GM08714 (cell line): ENCODE results near the gene CLHC1.
A peak's percentile ranks its signal among the peaks of the same experiment; 100 is the strongest.
"Not testable (repeated sequence)": the region's sequence is repeated elsewhere in the genome, so short reads cannot be mapped to it uniquely, and the experiment has no call there.

Source experiments
- H3K4me3 ChIP-seq: fragments of 200-500 bp; sonication (Bioruptor generic); 2 replicates; pipeline ENCODE4 v1.5.1; 2014; ENCODE audit warnings: mild to moderate bottlenecking, low read length, inconsistent platforms
- ZNF274 ChIP-seq: IDR thresholded peaks from 2 replicates; pipeline ENCODE4 v1.6.1; 2012; ENCODE audit warnings: mild to moderate bottlenecking, low read depth, low read length

CLHC1 gene

DNA sequence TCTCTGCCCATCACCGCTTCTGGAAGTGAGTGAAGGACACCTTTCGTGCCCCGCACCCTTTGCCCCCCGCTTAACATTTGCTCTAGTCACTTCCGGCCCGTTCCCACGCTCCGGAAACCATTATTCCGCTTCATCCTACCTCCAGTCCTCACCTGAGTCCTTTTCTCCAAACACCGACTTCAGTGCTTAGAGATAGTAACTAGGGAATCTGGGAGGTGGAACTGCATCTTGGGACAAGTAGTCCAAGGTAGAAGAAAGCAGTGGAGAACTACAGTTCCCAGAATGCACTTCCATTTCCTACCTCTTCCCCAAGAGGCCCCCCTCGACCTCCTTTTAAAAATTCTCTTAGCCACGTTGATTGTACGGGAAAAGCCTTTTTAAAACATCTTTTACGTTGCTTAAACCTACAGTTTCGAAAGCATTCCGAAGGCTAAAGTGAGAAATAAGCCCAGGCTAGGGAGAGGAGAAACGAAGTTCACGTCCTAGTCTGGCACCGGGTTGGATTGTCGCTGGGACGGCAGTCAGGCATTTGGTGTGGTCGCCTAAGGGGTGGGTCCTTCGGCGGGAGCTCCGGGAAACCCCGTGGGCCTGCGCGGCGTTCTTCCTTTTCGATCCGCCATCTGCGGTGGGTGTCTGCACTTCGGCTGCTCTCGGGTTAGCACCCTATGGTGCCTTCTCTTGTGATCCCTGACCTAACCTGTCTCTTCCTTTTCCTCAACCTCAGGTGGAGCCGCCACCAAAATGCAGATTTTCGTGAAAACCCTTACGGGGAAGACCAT, at the start of gene CLHC1, which contains the start of gene RPS27A:
Gene CLHC1 (minus strand): TSS at position 210 of the 779 bp plus-strand sequence. CDS start 9,882 bp downstream, outside the sequence.
Gene RPS27A (plus strand): TSS at position 605 of the 779 bp plus-strand sequence. CDS start 137 bp downstream, at position 742.
- H3K4me3 ChIP-seq = peak within 1 kb of the TSS; percentile 74
- TF ChIP-seq ZNF274 = no peak

GRCh38 chr2:55280851-55281546, 48.9 kb upstream of the CLHC1 start:
- H3K4me3 ChIP-seq = not testable (repeated sequence)

- H3K4me3 ChIP-seq = not testable (repeated sequence)
These were observed 47.8 kb upstream of the CLHC1 start for GRCh38 chr2:55279859-55280424.

DNA sequence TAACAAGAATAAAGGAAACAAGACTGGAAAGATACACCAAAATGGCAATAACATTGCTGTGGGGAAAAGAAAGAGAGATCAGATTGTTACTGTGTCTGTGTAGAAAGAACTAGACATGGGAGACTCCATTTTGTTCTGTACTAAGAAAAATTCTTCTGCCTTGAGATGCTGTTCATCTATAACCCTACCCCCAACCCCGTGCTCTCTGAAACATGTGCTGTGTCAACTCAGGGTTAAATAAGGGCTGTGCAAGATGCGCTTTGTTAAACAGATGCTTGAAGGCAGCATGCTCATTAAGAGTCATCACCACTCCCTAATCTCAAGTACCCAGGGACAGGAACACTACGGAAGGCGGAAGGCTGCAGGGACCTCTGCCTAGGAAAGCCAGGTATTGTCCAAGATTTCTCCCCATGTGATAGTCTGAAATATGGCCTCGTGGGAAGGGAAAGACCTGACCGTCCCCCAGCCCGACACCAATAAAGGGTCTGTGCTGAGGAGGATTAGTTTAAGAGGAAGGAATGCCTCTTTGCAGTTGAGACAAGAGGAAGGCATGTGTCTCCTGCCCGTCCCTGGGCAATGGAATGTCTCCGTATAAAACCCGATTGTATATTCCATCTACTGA, 47.2 kb upstream of the CLHC1 start:
- not testable (repeated sequence) for H3K4me3 ChIP-seq

GRCh38 chr2:55277310-55277709, 45.2 kb upstream of the CLHC1 start:
- no peak for TF ChIP-seq ZNF274
- no peak overlapping the region for H3K4me3 ChIP-seq

DNA sequence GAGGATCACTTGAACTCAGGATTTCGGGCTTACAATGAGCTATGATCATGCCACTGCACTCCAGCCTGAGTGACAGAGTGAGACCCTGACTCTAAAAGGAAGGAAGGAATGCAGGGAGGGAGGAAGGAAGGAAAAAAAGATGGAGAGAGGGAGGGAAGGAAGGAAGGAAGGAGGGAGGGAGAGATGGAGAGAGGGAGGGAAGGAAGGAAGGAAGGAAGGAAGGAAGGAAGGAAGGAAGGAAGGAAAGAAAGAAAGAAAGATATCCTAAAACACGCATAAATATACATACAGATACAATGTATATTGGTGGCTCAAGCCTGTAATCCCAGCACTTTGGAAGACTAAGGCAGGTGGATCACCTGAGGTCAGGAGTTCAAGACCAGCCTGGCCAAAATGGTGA, 42.3 kb upstream of the CLHC1 start:
- not testable (repeated sequence) for H3K4me3 ChIP-seq

DNA sequence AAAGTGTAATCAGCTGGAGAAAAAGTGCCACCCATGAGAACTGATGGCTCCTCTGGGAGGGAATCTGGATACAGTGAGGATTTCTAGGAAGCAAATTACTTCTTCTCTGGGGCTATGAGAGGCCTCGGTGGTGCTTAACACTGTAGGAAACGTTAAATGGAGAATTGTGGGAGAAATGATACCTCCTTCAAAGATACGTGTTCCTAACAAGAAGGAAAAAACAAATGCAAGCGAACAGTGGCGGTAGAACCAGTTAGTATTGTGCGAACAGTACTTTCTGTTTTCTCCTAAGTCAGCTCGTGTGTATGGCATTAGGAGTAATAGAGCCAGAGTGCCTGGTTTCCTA, 37.5 kb upstream of the CLHC1 start:
- TF ChIP-seq ZNF274 = no peak
- peak overlapping the region; percentile 86 for H3K4me3 ChIP-seq

DNA sequence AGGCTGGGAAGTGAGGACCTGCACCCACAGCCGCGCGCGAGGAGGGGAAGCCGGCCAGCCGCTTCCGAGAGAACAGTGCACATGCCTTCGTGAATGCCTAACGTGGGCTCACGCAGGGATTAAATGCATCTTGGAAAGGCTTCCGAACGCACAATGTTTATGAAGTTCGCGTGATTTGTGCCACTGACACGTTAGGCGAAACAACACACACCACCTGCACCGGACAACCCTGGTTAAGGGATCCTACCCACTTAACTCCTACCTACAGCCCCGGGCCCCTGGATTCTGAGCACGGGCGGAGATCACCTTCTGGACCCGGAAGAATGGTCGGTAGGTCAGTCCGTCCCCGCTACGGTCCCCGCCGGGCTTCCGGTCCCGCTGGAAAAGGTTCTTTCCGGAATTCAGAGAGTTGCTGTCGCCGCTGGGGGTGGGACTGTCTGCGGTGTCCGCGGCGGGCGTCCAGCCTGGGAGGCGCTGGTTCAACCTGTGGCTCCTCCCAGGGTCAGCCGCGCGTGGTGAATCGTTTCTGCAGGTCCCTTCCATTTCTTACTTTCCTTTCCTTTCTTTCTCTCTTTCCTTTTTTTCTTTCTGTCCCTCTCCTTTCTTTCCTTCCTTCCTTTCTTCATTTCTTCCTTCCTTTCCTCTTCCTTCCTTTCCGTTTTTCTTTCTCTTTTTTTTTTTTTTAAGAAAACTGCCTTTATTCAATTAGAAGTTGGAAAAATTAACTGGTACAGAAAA, 37.0 kb upstream of the CLHC1 start, which contains the start of gene MTIF2:
Gene MTIF2 (minus strand): TSS at position 325 of the 738 bp plus-strand sequence. CDS start 5,373 bp downstream, outside the sequence.
- peak within 1 kb of the TSS; percentile 86 for H3K4me3 ChIP-seq
- no peak for TF ChIP-seq ZNF274

- peak overlapping the region; percentile 86 for H3K4me3 ChIP-seq
- no peak for TF ChIP-seq ZNF274
These were observed 36.3 kb upstream of the CLHC1 start for GRCh38 chr2:55268288-55268906.

GRCh38 chr2:55259586-55259985, 27.5 kb upstream of the CLHC1 start:
- not testable (repeated sequence) for H3K4me3 ChIP-seq

- TF ChIP-seq ZNF274 = no peak
These were observed 20.7 kb upstream of the CLHC1 start for GRCh38 chr2:55252832-55253231.

DNA sequence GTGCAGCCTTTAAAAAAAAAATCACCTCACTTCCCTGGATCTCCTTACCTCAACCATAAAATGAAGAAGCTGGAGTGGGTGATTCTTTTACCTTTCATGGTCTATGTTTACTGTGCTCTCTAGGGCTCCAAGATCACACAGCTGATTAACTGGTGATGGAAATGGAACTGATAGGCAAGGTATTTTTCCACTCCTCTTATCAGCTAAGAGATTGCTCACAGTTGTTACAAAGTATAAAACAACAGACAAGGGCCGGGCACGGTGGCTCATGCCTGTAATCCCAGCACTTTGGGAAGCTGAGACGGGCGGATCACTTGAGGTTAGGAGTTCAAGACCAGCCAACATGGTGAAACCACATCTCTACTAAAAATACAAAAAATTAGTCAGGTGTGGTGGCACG, 14.9 kb upstream of the CLHC1 start:
- TF ChIP-seq ZNF274 = no peak
- H3K4me3 ChIP-seq = no peak overlapping the region

More at GRCh38 chr2:55252832-55253231, 20.7 kb upstream of the CLHC1 start:
- H3K4me3 ChIP-seq = no peak overlapping the region

DNA sequence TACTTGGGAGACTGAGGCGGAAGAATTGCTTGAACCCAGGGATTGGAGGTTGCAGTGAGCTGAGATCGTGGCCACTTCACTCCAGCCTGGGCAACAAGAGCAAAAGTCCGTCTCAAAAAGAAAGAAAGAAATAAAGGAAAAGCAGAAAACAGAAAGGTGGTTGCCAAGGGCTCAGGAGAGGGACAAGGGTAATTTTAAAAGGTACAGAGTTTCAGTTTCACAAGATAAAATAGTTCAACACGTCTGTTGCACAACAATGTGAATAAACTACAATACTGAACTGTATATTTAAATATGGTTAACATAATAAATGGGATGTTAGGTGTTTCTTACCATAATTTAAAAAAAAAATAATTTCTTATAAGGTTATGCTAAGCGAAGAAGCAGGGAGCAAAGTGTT, 13.3 kb upstream of the CLHC1 start:
- no peak for TF ChIP-seq ZNF274
- H3K4me3 ChIP-seq = no peak overlapping the region

DNA sequence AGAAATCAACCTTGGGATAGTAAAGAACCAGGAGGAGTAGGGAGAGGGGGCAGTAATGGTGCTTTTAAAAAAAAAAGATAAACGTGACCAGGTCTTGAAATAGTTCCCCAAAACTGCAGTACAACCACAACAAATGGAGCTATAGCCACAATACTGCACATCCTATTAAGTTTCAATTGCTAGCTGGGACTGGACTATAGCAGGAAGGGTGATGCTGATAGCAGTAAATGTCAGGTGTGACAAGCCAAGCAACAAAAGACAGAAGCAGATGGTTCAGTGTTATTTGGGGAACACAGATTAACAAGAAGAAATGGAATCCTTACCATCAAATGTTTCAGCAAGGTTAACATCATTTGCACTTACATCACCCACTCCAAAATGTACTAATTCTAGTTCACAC, 10.5 kb upstream of the CLHC1 start:
- no peak overlapping the region for H3K4me3 ChIP-seq
- no peak for TF ChIP-seq ZNF274

DNA sequence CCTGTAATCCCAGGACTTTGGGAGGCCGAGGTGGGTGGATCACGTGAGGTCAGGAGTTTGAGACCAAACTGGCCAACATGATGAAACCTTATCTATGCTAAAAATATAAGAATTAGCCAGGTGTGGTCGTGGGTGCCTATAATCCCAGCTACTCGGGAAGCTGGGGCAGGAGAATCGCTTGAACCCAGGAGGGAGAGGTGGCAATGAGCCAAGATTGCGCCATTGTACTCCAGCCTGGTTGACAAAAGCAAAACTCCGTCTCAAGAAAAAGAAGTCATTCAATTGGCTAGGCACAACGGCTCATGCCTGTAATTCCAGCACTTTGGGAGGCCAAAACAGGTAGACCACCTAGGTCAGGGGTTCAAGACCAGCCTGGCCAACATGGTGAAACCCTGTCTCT, 9.5 kb upstream of the CLHC1 start:
- not testable (repeated sequence) for H3K4me3 ChIP-seq
